Measurements from ENCODE around the gene KAT7.
"Not testable (repeated sequence)": the region's sequence is repeated elsewhere in the genome, so short reads cannot be mapped to it uniquely, and the experiment has no call there.

Gene KAT7

DNA sequence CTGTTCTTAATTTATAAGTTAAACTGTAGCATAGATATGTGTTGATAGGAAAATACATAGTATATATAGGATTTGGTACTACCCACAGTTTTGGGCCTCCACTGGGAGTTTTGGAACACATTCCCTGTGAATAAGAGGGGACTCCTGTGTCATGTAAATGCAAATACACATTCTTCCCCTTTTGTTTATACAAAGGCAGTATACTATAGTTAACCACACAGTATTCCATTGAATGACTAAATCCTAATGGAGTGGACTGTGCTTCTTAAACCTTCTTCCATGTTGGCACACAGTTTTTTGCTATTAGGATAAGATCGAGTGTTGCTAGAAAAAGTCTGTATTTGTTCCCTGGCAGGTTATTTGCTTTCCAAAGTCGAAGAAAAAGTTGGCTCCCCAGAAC lies 37.2 kb downstream of the KAT7 start:
- no peaks in the 10 kb centered on the region for H4K20me1 ChIP-seq (ENCODE audit: low read depth, low read length)
- H3K4me2 ChIP-seq (ENCODE audit: low read depth, low read length, poor library complexity, severe bottlenecking): no peak overlapping the region
- peaks cover 33% of the 10 kb centered on the region for H3K36me3 ChIP-seq (ENCODE audit: low read length)
- H3K27ac ChIP-seq (ENCODE audit: low read depth, low read length): no peak overlapping the region
- H3K4me3 ChIP-seq (ENCODE audit: insufficient read depth, low read length, poor library complexity, severe bottlenecking): no peak overlapping the region
- H3K9ac ChIP-seq (ENCODE audit: low read length): no peak overlapping the region
- no peaks in the 10 kb centered on the region for H3K9me2 ChIP-seq (replicated peaks; ENCODE audit: insufficient read depth, low read length)
- no peaks in the 10 kb centered on the region for H3K9me3 ChIP-seq (ENCODE audit: insufficient read depth, low read length)
- H3K79me2 ChIP-seq (ENCODE audit: insufficient read depth, low read length): no peaks in the 10 kb centered on the region; the same call in 1 of the 2 replicates
- TF ChIP-seq CTCF (IDR thresholded peaks at IDR 0.05; ENCODE audit: insufficient read depth, low read length, poor library complexity, severe bottlenecking) (no peak), EZH2phosphoT487 (conservative IDR thresholded peaks at IDR 0.05; ENCODE audit: low read length) (no peak)
- H3K27me3 ChIP-seq (ENCODE audit: low read length): no peaks in the 10 kb centered on the region
- H2AFZ ChIP-seq (ENCODE audit: low read depth, low read length, severe bottlenecking): no peak overlapping the region
- no peaks in the 10 kb centered on the region for H3F3A ChIP-seq (ENCODE audit: insufficient read depth)

DNA sequence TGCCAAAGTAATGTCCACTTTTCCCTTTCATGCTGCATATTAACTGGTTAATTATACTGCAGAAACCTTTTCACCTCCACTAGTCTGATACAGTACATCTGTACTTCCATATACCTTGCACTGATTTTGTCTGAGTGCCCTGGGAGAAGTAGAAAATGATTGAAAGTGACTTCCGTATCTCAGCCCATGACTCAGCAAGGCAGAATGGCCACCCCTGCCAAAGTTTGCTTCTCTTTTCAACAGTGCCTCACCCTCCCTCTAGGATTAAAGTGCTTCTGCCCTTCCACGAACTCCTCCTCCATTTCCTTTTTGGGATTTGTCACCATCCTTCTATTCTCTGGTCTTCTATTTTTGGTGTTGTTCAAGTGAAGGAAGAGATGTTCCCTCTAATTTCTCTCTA lies 39.8 kb downstream of the KAT7 start:
- peaks cover 25% of the 10 kb centered on the region for H3K36me3 ChIP-seq (ENCODE audit: low read length)
- H3F3A ChIP-seq (ENCODE audit: insufficient read depth); H3K4me3 ChIP-seq (ENCODE audit: insufficient read depth, low read length, poor library complexity, severe bottlenecking); H4K20me1 ChIP-seq (ENCODE audit: low read depth, low read length); H3K27ac ChIP-seq (ENCODE audit: low read depth, low read length); H3K9ac ChIP-seq (ENCODE audit: low read length); H2AFZ ChIP-seq (ENCODE audit: low read depth, low read length, severe bottlenecking); H3K9me3 ChIP-seq (ENCODE audit: insufficient read depth, low read length); H3K4me2 ChIP-seq (ENCODE audit: low read depth, low read length, poor library complexity, severe bottlenecking); H3K27me3 ChIP-seq (ENCODE audit: low read length); H3K9me2 ChIP-seq (replicated peaks; ENCODE audit: insufficient read depth, low read length); H3K79me2 ChIP-seq (ENCODE audit: insufficient read depth, low read length): not testable (repeated sequence)

DNA sequence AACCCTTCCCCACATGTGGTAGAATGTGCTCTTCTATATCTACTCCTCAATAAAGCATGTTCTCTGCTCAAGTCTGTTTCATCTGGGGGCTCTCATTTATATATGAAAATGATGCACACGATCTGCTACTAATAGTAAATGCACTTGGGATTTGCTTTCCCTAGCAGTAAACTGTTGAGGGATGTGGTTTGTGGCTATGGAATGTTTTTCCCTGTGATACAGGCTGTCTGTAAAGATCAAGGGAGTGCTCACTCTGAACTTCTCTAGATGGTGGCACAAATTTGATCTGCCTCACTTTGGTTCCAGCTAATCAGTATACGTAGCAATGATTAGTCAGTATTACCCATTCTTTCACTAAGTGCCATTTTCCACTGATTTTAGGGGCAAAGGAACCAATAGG lies 40.5 kb downstream of the KAT7 start:
- Histone ChIP-seq H3K27me3 (ENCODE audit: low read length) (no peaks in the 10 kb centered on the region), H3K9me3 (ENCODE audit: insufficient read depth, low read length) (no peaks in the 10 kb centered on the region), H3K79me2 (ENCODE audit: insufficient read depth, low read length) (no peaks in the 10 kb centered on the region), H3K4me2 (ENCODE audit: low read depth, low read length, poor library complexity, severe bottlenecking) (no peak overlapping the region), H3K9ac (ENCODE audit: low read length) (no peak overlapping the region), H4K20me1 (ENCODE audit: low read depth, low read length) (no peaks in the 10 kb centered on the region), H3K9me2 (replicated peaks; ENCODE audit: insufficient read depth, low read length) (no peaks in the 10 kb centered on the region), H3K4me3 (ENCODE audit: insufficient read depth, low read length, poor library complexity, severe bottlenecking) (no peak overlapping the region), H3K27ac (ENCODE audit: low read depth, low read length) (no peak overlapping the region), H2AFZ (ENCODE audit: low read depth, low read length, severe bottlenecking) (no peak overlapping the region), H3K36me3 (ENCODE audit: low read length) (peaks cover 18% of the 10 kb centered on the region; the same call in 1 of the 2 replicates), H3F3A (ENCODE audit: insufficient read depth) (no peaks in the 10 kb centered on the region)
- TF ChIP-seq CTCF (IDR thresholded peaks at IDR 0.05; ENCODE audit: insufficient read depth, low read length, poor library complexity, severe bottlenecking) (no peak), EZH2phosphoT487 (conservative IDR thresholded peaks at IDR 0.05; ENCODE audit: low read length) (no peak)

DNA sequence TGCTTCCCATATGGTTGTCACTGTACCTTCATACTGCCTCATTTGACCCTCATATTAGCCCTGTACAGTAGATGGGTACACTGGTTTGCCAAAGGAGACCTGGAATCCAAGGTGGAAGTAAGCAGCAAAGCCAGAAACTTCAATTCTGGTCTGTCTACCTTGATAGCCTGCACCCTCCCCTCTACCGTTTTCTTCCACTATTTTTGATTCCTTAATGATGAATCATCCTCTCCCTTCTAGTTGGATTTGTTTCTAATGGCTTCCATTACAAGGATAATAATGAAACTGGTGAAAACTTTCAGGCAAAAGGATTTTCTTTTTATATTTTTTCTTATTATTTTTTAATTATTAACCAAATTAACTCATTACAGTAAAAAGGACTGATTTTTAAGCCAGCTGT lies 42.1 kb downstream of the KAT7 start:
- Histone ChIP-seq H3K9me2 (replicated peaks; ENCODE audit: insufficient read depth, low read length) (no peaks in the 10 kb centered on the region), H3K79me2 (ENCODE audit: insufficient read depth, low read length) (no peaks in the 10 kb centered on the region), H3K9me3 (ENCODE audit: insufficient read depth, low read length) (no peaks in the 10 kb centered on the region), H3K4me2 (ENCODE audit: low read depth, low read length, poor library complexity, severe bottlenecking) (no peak overlapping the region), H3F3A (ENCODE audit: insufficient read depth) (no peaks in the 10 kb centered on the region), H3K27me3 (ENCODE audit: low read length) (no peaks in the 10 kb centered on the region), H4K20me1 (ENCODE audit: low read depth, low read length) (no peaks in the 10 kb centered on the region), H3K27ac (ENCODE audit: low read depth, low read length) (no peak overlapping the region), H3K36me3 (ENCODE audit: low read length) (0 out of 2 replicates have a peak, but pooled peaks cover 7% of the 10 kb centered on the region), H3K4me3 (ENCODE audit: insufficient read depth, low read length, poor library complexity, severe bottlenecking) (no peak overlapping the region), H3K9ac (ENCODE audit: low read length) (no peak overlapping the region), H2AFZ (ENCODE audit: low read depth, low read length, severe bottlenecking) (no peak overlapping the region)
- TF ChIP-seq CTCF (IDR thresholded peaks at IDR 0.05; ENCODE audit: insufficient read depth, low read length, poor library complexity, severe bottlenecking) (no peak), EZH2phosphoT487 (conservative IDR thresholded peaks at IDR 0.05; ENCODE audit: low read length) (no peak)
